ENCODE results near the gene SMARCAL1. TPM values are rescaled to one million over a fixed set of nuclear protein-coding genes. Genes with fewer than 3 reads are reported as not detected.
"Not testable (repeated sequence)": the region's sequence is repeated elsewhere in the genome, so short reads cannot be mapped to it uniquely, and the experiment has no call there.

Gene SMARCAL1
- total RNA-seq, 1 donor from 2014 or later = 19.2 TPM

DNA sequence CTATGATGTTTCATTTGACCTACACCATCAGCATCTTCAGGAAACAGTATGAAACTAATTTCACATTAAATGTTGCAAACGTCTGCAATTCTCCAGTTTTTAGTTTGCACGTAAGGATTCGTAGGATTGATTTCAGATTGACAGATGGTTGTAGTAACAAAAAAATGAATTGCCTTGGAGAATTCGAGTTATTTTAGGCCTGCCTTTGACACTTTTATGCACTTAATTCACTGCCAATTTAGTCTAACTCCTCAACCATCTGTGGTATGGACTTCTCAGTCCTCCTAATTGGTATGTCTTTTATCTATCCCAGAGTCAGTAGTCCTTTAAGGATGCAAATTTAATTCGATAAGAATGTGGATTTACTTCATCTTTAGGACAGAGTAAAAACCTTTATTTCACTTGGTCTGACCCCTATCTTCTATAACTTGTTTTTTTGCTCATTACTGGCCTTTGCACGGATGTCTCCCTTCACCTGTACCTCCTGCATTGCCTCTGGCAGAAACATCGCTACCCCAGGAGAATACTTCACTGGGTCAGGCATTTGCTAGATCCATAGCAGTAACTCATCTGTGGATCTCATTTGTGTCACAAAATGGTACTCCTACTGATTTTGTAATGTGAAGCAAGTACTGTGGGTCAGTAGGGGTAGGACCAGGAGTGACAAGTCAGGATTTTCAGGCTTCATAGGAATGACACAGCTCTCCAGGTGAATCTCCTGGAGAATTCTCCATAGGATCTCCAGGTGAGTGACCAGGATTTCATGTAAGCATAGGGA is 90.3 kb downstream of the SMARCAL1 start:
- no peak for DNase-seq

DNA sequence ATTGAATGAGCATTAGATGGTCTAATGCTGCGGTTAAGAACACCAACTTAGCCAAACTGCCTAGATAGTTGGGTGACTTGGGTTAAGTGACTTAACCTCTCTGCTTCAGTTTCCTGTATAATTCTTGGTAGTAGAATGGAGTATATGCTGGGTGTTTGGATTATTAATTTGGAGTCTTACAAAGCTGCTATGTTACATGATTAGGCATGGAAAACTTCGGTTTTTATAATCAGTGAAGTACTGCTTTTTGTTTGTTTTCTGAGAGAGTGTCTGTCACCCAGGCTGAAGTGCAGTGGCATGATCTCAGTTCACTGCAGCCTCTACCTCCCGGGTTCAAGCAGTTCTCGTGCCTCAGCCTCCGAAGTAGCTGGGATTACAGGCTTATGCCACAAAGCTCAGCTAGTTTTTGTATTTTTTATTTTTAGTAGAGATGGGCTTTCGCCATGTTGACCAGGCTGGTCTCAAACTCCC is 90.9 kb downstream of the SMARCAL1 start:
- DNase-seq = no peak

DNA sequence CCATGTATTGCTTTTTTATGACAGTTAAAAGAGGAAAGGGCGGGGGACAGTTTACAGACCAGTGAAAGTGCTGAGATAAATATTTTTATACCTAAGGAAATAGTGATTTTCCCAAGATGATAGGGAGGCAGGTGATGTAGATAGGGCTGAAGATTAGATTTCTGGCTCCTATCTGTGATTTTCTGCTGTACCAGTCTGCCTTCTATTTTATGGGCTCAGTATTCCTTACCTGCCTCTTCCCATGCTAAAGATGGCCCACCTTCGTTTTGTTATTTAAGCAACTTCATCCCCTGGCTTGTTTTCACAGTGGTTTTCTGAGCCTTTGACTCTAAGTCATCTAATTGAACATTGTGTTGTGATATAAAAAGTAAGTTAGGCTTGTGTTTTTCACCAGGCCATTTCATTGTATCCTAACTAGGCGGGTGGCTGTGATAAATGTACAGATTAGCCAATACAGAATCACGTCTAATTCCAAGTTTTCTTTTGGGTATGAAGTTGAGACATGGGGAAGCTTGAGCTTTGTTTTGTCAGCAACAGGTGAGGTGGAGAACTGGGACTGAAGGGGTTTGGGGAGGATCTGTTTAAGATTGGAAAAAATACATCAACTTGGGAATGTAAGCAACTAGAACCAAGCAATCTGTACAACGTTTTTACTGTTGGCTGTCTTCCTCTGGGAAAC is 91.6 kb downstream of the SMARCAL1 start:
- no peak for DNase-seq

DNA sequence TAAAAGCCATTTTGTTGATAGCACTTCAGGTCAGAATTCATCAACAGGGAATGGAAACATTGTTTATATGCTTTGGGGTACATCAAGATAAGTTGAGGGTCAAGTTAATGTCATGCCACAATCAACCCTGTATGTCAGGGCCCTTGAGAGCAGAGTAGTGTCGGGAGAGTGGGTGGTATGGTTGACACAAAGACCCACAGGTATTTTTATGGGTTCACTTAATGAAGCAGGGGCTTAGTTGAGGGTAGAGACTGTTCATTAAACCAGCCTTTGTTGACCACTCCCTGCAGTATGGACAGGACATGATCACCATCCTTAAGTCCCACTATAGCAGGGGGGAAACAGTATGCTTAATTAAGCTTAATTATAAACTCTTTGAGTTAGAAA is 92.1 kb downstream of the SMARCAL1 start:
- no peak for DNase-seq

DNA sequence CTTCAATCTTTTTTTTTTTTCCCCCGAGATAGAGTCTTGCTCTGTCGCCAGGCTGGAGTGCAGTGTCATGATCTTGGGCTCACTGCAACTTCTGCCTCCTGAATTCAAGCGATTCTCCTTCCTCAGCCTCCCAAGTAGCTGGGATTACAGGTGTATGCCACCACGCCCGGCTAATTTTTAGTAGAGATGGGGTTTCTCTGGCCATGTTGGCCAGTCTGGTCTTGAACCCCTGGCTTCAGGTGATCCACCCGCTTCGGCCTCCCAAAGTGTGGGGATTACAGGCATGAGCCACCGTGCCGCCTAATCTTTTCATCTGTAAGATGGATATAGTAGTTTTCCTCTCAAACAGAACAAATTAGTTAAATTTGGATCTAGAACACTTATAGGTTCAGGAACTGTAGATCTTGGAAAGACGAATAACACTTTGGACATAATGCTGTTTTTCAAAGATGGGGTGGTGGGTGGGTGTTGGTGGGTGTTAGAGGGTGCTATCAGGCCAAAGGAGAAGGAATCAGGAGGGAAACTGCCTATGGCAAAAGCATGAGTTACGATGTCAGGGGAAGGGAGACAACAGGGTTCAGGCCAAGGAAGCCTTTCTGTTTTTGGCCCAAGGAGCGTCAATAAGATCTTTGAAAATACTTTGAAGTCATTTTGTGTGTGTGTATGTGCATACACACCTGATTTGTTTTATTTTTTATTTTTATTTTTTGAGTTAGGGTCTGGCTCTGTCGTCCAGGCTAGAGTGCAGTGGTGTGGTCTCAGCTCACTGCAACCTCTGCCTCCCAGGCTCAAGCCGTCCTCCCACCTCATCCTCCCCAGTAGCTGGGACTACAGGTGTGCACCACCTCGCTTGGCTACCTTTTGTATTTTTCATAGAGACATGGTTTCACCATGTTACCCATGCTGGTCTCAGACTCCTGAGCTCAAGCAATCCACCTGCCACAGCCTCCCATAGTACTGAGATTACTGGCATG is 93.1 kb downstream of the SMARCAL1 start:
- DNase-seq = no peak

DNA sequence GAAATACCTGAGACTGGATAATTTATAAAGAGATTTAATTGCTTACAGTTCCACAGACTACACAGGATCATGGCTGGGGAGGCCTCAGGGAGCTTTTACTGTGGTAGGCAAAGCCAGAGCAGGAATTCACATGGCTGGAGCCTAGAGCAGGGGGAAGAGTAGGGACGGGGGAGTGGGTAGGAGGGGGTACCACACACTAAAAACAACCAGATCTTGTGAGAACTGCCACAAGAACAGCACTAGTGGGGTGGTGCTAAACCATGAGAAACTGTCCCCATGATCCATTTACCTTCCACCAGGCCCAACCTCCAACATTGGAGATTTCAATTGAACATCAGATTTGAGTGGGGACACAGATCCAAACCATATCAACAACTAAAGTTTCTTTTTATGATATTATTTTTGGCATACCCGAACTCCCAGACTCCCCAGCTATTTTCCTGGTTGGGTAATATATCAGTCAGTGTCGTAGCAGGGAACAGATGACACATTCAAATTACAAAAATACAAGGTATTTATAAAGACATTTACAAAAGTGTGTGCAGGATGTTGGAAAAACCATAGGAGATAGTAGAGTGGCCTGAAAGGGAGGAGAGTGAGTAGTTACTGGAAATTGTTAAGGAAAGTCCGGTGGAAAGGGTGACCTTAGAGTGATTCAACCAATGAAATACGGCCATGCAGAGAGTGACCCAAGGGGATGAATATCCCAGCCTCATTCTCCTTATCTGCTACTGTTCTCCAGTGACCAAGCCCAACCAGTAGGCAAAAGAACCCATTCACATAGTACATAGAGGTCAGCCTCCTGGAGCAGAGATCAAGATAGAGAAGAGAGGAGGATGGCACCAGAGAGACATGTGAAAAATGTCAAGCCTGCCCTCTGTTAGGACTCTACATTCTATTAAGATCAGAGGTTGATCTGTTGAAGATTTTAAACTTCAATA is 95.2 kb downstream of the SMARCAL1 start:
- no peak for DNase-seq

DNA sequence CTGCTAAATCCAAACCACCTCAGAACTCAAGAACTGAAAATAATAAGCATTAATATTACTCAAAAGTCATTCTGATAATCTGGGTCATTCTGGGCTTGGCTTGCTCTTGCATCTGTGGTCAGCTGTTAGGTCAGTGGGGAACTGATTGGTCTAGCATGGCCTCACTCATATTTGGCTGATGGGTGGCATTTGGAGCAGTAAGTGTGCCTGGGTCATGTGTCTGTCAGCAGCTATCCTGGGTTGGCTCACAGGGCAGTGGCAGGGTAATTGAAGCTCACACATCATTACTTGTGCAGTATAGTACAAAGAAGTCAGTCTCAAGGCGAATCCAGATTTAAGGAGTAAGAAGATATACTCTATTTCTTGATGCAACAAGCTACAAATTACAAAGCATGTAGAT is 95.9 kb downstream of the SMARCAL1 start:
- no peak for DNase-seq

DNA sequence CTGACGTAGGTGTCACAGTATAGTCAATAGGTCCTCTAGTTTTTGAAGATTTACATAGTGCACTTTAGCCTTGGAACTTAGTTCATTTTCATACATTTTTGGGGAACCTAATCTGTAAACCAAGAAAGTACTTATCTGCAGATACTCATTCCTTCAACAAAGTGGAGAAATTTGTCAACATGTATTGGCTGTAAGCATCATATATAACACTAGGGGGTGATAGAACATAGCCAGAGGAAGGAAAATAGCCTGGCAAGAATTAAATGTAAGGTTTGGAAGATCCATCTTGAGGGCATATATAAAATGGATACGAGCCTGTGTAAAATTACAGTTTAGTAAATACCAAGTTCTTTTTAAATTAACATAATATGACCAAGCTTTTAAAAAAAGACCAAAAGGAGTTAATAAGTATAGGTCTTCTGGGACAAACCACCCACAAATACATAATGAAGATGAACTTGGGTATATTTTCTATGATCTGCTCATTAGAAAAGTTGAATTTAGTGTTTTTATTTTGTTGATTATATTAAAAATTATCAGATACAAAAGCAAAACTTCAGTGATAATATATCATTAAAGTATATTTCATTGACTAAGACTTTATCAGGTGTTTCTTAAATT is 104.6 kb downstream of the SMARCAL1 start:
- peak; percentile 57 for DNase-seq

DNA sequence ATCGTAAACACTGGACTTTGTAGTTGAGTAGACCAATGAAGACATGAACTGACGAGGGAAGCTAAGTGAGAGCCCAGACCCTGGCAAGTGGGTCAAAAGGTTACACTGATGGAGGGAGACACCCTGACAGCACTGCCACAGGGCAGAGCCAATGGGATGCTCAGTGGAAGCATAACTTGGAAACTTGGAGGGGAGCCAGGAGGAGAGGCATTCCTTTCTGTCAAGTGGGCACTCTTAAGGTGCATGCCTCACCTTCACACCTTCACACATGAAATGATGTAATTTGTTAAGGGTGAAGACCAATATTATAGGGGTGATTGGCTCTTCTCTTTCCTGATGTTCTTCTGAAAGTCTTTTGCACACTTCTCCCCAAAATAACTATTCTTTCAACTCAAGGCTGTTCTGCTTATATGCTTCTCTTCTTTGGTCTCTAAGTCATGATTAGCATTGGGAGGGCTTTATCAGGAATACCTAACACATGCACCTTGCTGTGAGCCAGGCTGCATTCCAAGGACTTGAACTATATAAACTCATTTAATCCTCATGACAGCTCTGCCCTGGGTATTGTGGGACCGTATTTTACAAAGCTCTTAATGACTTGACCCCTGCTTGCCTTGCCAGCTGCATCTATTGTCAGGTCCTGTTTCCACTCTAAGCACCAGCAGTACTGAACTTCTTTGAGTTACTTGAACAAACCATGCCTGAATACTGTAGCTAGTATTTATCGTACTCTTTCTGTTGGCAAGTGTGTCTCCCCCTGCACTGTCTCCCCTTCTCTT is 105.4 kb downstream of the SMARCAL1 start:
- no peak for DNase-seq

DNA sequence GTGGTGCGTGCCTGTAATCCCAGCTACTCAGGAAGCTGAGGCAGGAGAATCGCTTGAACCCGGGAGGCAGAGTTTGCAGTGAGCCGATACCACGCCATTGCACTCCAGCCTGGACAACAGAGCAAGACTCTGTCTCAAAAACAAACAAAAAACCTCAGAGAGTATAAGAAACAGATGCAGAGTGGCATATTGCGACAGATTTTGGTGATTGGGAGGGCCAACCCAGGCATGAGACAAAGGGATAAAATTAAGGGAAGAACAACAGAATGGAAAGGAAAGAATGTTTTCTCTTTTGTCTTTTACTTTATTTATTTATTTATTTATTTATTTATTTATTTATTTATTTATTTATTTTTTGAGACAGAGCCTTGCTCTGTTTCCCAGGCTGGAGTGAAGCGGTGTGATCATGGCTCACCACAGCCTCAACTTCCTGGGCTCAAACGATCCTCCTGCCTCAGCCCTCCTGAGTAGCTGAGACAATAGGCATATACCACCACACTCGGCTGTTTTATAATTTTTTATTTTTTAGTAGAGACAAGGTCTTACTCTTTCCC is 106.4 kb downstream of the SMARCAL1 start:
- not testable (repeated sequence) for DNase-seq

DNA sequence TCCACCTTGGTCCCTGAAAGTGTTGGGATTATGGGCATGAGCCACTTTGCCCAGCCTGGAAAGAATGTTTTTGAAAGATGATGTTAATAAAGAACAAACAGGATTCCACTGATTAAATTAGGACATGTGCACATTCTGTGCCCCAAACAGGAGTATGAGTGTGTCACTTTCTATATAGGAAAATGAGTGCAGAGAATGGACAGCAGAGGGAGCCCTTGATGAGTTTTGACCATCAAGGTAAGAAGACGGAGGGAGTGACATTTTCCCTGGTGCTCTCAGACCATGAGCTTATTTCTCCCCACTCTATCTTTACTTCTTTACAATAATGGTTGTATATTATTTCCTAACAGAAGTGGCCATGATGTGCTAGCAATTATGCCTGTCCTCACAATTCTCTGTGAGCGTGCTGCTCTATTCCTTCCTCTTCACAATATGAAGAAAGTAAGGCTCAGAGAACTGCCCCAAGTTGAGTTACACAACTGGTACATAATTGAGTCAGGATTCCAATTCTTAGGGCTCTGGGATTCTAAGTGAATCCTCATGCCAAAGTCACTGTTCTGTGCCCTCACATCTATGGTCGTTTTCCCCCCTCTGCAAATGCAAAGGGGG is 107.0 kb downstream of the SMARCAL1 start:
- DNase-seq = peak; percentile 68

DNA sequence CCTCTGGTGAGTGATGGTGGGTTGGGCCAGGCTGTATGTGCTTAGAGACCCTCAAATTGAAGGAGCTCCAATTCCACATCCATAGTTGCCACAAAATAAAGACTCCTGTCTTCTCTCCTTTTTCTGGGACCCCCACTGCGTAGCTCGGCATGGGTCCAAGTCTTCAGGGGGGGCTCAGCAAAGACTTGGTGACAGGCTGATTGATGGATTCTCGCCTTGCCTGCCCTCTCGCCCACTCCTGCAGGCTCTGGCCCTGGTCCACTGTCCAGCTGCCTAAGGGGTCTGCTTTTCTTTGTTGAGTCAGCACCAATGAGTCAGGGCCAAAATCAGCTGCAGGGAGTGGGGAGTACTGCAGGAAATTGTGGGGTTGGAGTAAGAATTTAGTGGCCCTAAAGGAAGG is 107.8 kb downstream of the SMARCAL1 start:
- no peak for DNase-seq

DNA sequence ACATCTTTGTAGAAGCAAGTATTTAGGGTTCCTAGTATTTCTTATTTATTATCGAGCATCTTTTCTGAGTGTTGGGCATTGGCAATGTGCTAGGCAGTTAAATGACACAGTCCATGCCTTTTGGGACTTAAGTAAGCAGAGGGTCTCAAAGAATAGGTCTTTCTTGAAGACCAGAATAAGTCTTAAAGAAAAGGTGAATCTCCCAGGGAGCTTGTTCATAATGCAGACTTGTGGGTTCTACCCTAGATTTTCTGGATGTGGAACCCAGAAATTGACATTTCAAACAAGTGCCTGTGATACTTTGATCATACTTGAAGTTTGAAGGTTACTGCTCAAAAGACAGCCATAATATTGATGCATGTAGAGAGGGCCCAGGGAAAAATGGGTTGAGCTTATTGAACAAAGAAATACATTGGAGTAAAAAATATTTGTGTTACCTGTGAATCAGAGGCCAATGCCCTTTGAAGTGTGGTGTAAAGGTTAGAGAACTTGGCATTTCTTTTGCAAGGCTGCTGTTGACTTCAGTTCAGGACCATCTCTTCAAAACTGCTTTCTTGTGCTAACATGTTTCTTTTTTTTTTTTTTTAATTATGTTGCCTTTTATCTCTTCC is 110.7 kb downstream of the SMARCAL1 start:
- no peak for DNase-seq

DNA sequence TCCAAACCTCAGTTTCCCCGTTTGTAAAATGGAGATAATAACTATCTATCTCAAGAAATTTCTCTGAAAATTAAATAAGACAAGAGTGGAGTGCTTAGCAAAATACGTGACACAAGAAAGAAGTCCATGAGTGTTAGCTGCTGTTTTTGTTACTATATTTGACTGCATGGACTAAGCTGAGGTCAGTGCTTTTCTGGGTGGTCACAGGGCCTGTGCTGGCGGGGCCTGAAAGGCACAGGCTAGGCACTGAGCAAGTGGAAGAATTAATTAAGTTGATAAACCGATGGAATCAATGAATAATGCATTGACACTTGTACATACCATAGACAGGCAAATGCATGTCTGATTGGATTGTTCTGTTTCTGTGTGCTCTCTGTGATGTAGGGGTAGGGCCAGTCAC is 113.7 kb downstream of the SMARCAL1 start:
- DNase-seq = no peak

DNA sequence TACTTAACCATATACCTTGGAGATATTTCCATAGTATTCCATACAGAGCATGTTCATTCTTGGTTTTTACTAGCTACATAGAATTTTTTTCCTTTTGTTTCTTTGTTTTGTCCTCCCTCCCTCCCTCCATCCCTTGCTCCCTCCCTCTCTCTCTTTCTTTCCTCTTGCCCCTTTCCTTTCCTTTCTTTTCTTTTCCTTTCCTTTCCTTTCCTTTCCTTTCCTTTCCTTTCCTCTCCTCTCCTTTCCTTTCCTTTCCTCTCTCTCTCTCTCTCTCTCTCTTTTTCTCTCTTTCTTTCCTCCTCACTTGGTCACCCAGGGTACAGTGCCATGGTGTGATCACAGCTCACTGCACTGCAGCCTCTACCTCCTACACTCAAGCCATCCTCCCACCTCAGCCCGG is 114.7 kb downstream of the SMARCAL1 start:
- no peak for DNase-seq

DNA sequence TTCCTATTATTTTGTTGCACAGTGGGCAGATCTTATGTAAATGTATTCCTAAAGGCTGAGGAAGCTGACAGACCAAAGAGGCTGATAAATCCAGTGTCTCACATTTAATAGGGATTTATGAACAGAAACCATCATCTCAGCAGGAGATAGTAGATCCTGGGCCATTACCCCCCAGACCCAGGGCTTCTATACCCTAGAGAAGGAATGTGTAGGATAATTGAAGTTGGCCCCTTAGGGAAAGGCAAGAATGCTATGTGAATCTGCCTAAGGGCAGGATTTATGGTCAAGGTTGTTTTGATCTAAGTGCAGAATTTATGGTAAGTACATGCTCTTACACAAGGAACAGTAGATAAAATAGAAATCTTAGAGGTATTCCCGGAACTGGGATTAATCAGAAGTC is 115.3 kb downstream of the SMARCAL1 start:
- DNase-seq = no peak

DNA sequence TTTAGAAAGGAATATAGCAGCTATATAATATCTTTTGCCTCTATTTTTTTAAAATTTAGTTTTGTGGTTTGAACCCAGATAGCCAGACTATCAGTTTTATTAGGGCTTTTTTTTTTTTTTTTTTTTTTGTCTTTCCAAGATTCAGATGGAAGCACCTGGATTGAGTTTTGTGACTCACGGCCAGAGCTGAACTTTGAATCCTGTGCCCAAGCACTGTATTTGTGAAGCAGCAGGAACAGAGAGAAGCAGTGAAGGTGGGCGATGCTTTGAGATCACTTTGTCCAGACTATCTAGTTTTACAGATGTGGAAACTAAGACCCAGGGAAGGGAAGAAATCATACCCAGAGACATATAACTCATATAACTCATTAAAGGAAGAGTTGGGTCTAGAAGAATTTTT is 120.3 kb downstream of the SMARCAL1 start:
- no peak for DNase-seq
